ENCODE data around the gene ART4.

ART4 gene

DNA sequence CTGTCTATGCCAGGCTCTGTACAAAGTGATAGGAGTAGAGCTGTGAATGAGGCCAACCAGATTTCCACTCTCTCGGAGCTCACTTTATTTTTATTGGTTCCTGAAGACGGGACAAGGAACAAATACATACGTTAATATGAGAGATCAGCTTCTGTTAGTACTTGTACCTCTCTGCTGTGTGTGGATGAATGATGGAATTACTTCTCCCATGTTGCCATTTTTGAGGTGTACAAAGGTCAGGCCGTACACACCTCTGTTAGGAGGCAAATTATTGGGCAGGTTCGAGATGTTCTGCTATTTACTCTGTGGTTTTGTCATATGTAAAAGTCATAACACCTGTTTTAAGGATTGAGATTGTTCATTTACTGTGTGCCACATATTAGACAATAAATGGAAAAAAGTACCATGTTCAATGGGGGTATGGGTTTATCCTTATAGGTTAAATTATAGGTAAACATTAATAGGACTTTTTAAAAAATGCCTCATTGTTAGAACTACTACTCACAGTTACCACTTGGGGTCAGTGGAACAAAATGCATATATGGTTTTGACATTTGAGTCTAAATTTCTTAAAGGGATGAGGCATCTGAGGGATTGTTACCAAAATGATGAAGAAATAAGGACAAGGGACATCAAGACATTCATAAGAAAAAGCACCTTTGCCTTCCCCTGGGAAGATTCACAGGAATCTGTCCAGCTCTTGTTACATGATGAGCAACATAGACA lies 66.9 kb downstream of the ART4 start:
- peak overlapping the region; percentile 88 for H3K4me3 ChIP-seq (ENCODE audit: low read depth, low read length)
- TF ChIP-seq, protein P1, sequence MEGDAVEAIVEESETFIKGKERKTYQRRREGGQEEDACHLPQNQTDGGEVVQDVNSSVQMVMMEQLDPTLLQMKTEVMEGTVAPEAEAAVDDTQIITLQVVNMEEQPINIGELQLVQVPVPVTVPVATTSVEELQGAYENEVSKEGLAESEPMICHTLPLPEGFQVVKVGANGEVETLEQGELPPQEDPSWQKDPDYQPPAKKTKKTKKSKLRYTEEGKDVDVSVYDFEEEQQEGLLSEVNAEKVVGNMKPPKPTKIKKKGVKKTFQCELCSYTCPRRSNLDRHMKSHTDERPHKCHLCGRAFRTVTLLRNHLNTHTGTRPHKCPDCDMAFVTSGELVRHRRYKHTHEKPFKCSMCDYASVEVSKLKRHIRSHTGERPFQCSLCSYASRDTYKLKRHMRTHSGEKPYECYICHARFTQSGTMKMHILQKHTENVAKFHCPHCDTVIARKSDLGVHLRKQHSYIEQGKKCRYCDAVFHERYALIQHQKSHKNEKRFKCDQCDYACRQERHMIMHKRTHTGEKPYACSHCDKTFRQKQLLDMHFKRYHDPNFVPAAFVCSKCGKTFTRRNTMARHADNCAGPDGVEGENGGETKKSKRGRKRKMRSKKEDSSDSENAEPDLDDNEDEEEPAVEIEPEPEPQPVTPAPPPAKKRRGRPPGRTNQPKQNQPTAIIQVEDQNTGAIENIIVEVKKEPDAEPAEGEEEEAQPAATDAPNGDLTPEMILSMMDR (IDR thresholded peaks at IDR 0.05; ENCODE audit: low read depth, low read length), result no peak

DNA sequence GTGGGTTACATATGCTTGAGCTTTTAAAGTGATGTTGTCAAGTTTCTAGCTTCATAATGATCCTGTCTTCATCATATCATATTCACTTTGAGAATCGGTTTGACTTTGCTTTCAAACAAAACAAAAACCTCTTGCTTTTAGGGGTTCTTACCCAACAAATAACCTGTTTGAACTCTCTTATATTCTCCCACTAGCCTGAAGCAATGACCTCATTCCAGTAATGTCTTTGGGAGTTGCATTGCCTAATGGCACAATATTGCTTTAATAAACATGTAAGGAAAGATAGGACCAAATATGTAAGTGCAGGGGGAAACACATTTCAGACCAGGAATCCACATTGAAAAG lies 67.7 kb downstream of the ART4 start:
- peak overlapping the region; percentile 88 for H3K4me3 ChIP-seq (ENCODE audit: low read depth, low read length)

More for the DNA sequence above, 67.7 kb downstream of the ART4 start:
- TF ChIP-seq, protein P1 (IDR thresholded peaks at IDR 0.05; ENCODE audit: low read depth, low read length), result no peak
